Stimulated activated CD8-positive, alpha-beta memory T cell treated with anti-CD3 and anti-CD28 coated beads, Interleukin-4, amount 100 ng/mL, for 1 hour (primary cell): ENCODE measurements around the gene C1QTNF7.

Experiments
- DNase-seq, 2 donors: peaks; one replicate each; pipeline ENCODE4 v3.0.0-alpha.2; 2020; ENCODE audit warnings: low read depth in 2 of 2, low spot score in 1 of 2

Gene C1QTNF7

GRCh38 chr4:15427701-15428100 is at the start of gene C1QTNF7:
Gene C1QTNF7, plus strand, starts transcription at chr4:15428033. Its CDS starts 7,711 bp downstream, at chr4:15435744.
- no peak for DNase-seq

GRCh38 chr4:15378062-15378461 is 49.8 kb upstream of the C1QTNF7 start:
- no peak for DNase-seq

GRCh38 chr4:15378493-15378892 is 49.3 kb upstream of the C1QTNF7 start:
- no peak for DNase-seq

- no peak for DNase-seq
These were observed 46.0 kb upstream of the C1QTNF7 start for GRCh38 chr4:15381806-15382338.

- no peak for DNase-seq
These were observed 45.1 kb upstream of the C1QTNF7 start for GRCh38 chr4:15382669-15383273.

GRCh38 chr4:15385515-15385914 is 42.3 kb upstream of the C1QTNF7 start:
- DNase-seq, result no peak

- DNase-seq, result no peak
These were observed 41.9 kb upstream of the C1QTNF7 start for GRCh38 chr4:15385928-15386327.

- no peak for DNase-seq
These were observed 37.3 kb upstream of the C1QTNF7 start for GRCh38 chr4:15390494-15390893.

- DNase-seq, result no peak
These were observed 35.6 kb upstream of the C1QTNF7 start for GRCh38 chr4:15392053-15392805.

GRCh38 chr4:15395311-15395710 is 32.5 kb upstream of the C1QTNF7 start:
- DNase-seq, result no peak

GRCh38 chr4:15396157-15396800 is 31.6 kb upstream of the C1QTNF7 start:
- peak in 1 of 2 donors; percentile 17 for DNase-seq

GRCh38 chr4:15398001-15398400 is 29.8 kb upstream of the C1QTNF7 start:
- no peak for DNase-seq

- DNase-seq, result no peak
These were observed 29.1 kb upstream of the C1QTNF7 start for GRCh38 chr4:15398732-15399131.

GRCh38 chr4:15400226-15400625 is 27.6 kb upstream of the C1QTNF7 start:
- DNase-seq, result no peak

GRCh38 chr4:15400981-15401671 is 26.7 kb upstream of the C1QTNF7 start:
- DNase-seq, result no peak

- DNase-seq, result no peak
These were observed 25.7 kb upstream of the C1QTNF7 start for GRCh38 chr4:15402146-15402545.

GRCh38 chr4:15402974-15403373 is 24.9 kb upstream of the C1QTNF7 start:
- DNase-seq, result no peak

GRCh38 chr4:15405018-15405417 is 22.8 kb upstream of the C1QTNF7 start:
- no peak for DNase-seq

GRCh38 chr4:15410750-15411149 is 17.1 kb upstream of the C1QTNF7 start:
- no peak for DNase-seq

- no peak for DNase-seq
These were observed 15.4 kb upstream of the C1QTNF7 start for GRCh38 chr4:15412461-15412860.

GRCh38 chr4:15413010-15413622 is 14.7 kb upstream of the C1QTNF7 start:
- DNase-seq, result no peak
